ENCODE measurements around the gene MYH9.

Gene MYH9

DNA sequence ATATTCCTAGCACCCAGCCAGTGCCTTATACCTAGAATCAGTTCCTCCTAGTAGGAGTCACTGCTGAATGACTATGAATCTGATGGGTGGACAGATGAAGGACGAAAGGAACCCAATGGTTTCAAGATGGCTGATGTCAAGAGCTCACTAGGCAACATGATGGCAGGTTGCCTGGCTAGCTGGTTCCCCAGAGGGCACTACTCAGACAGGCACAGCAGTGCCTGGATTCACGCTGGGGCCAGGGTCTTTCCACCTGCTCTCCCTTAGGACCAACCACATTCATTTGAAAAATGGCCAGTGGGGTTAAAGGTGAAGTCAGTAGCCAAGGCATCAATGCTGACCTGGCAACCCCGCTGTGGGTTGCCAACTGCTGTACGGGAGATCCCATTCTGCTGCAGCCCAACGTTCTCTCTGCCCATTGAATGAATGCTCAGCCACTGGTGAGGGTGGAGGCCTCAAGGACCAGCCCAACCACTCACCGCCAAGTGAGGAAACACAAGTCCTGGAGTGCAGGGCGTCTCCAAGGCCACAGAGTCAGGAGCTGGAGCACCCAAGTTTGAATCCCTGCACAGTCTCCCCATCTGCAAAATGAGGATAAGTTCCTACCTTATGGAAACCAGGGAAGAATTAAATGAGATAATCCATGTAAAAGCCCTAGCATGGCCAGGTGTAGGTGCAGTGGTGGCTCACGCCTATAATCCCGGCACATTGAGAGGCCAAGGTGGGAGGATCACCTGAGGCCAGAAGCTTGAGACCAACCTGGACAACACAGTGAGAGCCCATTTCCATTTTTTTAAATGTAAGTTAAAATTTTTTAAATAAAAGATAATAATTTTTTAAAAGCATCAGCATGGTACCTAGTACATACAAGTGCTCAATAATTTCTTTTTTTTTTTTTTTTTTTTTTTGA lies 12.4 kb downstream of the MYH9 start:
- TF ChIP-seq, protein P1, sequence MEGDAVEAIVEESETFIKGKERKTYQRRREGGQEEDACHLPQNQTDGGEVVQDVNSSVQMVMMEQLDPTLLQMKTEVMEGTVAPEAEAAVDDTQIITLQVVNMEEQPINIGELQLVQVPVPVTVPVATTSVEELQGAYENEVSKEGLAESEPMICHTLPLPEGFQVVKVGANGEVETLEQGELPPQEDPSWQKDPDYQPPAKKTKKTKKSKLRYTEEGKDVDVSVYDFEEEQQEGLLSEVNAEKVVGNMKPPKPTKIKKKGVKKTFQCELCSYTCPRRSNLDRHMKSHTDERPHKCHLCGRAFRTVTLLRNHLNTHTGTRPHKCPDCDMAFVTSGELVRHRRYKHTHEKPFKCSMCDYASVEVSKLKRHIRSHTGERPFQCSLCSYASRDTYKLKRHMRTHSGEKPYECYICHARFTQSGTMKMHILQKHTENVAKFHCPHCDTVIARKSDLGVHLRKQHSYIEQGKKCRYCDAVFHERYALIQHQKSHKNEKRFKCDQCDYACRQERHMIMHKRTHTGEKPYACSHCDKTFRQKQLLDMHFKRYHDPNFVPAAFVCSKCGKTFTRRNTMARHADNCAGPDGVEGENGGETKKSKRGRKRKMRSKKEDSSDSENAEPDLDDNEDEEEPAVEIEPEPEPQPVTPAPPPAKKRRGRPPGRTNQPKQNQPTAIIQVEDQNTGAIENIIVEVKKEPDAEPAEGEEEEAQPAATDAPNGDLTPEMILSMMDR (IDR thresholded peaks at IDR 0.05; ENCODE audit: low read depth, low read length, missing control alignments), result no peak
- no peak overlapping the region for H3K4me3 ChIP-seq (replicated peaks; ENCODE audit: low read depth, low read length)
- DNase-seq (ENCODE audit: extremely low read depth, low read depth), result no peak

DNA sequence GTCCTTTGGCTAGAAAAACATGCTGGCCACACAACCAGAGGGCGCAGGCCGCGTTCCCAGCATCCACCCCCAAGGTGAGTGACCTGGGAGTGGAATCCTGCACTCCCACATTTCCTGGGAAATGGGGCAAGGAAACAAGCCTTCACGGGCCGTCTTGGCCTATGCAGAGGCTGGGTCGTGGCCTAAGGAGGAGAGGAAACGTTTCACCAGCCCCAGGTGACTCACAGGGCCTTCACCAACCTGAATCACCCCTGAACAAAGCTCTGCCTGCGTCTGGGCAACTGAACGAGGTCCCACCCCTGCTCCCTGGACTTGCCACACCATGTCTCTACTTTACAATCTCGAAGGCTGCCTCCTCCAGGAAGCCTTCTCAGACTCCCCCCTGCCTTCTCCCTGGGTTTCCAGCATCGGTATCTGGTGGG lies 13.2 kb downstream of the MYH9 start:
- no peak for DNase-seq (ENCODE audit: extremely low read depth, low read depth)
- TF ChIP-seq, protein P1 (IDR thresholded peaks at IDR 0.05; ENCODE audit: low read depth, low read length, missing control alignments), result no peak
- H3K4me3 ChIP-seq (replicated peaks; ENCODE audit: low read depth, low read length), result no peak overlapping the region

DNA sequence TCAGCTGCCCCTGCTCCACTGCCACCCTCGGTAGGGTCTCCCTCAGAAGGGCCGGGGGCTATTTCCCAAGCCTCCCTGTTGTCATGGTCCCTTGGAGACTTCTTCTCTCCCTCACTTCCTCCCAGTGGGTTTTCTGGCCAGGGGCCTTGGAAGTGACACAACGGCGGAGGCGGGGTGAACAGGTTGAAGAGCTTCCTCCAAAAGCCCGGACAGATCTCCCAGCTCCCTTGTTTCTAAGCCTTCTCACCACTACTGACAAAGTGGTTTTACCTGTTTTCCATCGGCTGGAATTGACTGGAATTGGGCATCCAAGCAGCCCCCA lies 14.5 kb downstream of the MYH9 start:
- no peak for DNase-seq (ENCODE audit: extremely low read depth, low read depth)
- TF ChIP-seq, protein P1 (IDR thresholded peaks at IDR 0.05; ENCODE audit: low read depth, low read length, missing control alignments), result no peak
- H3K4me3 ChIP-seq (replicated peaks; ENCODE audit: low read depth, low read length), result no peak overlapping the region

DNA sequence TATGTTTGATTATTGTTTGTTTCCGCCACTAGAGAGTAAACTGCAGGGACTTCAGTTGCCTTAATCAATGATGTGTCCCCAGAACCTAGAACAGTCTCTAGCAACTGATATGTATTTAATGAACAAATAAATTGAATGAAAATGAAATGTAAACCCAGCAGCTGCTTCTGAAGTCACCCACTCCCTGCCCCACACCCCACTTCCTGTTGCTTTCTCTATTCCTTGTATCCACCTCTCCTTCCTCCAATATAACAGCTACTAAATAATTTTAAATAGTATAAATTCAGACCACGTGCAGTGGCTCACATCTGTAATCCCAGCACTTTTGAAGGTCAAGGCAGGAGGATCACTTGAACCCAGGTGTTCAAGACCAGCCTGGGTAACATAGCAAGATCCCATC lies 15.8 kb downstream of the MYH9 start:
- DNase-seq (ENCODE audit: extremely low read depth, low read depth), result no peak
- no peak overlapping the region for H3K4me3 ChIP-seq (replicated peaks; ENCODE audit: low read depth, low read length)
- TF ChIP-seq, protein P1 (IDR thresholded peaks at IDR 0.05; ENCODE audit: low read depth, low read length, missing control alignments), result no peak

DNA sequence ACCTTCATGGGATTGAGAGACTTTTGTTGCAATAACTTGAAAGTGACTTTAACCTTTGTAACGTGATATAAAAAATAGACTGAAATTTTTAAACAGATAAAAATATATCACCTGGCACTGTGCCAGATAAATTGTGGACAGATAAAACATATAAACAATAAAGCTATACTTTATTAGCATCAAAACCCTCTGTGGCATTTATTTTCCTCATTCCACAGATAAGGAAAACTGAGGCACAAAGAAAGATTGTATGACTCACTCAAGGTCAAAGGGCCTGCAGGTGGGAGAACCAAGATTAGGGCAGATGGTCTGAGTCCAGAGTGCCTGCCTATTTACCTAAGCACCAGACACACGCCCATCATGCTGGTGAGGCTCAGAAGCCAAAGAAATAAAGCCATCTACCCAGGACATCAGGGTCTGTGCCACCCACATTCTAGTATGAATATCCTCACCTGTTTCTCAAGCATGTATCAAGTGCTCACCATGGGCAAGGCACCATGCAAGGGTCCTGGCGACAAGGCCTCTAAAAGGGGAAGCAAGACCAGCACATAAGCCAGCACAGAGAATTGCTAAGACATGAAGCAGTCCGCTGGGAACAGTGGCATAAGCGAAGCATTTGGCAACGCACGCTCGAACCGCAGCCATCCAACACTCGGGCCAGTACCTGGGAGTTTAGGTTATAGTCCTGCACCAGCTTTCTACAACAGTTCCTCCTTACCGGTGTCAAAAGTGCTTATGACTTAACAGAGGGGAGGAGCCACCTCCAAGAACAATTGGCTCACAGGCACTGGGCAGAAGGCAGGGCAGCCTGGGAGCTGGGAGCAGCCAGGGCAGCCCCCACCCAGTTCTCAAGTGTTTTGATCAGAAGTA lies 17.6 kb downstream of the MYH9 start:
- DNase-seq (ENCODE audit: extremely low read depth, low read depth), result no peak

More for the DNA sequence above, 17.6 kb downstream of the MYH9 start:
- TF ChIP-seq, protein P1 (IDR thresholded peaks at IDR 0.05; ENCODE audit: low read depth, low read length, missing control alignments), result no peak
- no peak overlapping the region for H3K4me3 ChIP-seq (replicated peaks; ENCODE audit: low read depth, low read length)
